CD4-positive, alpha-beta T cell treated with Interleukin-12 subunit alpha and Interleukin-12 subunit beta, for 1 hour (primary cell): ENCODE measurements around the gene STOM.
"Not testable (repeated sequence)": the region's sequence is repeated elsewhere in the genome, so short reads cannot be mapped to it uniquely, and the experiment has no call there.

Experiments used
- DNase-seq: peaks from one replicate; pipeline ENCODE4 v3.0.0-alpha.2; 2020

The STOM gene

DNA sequence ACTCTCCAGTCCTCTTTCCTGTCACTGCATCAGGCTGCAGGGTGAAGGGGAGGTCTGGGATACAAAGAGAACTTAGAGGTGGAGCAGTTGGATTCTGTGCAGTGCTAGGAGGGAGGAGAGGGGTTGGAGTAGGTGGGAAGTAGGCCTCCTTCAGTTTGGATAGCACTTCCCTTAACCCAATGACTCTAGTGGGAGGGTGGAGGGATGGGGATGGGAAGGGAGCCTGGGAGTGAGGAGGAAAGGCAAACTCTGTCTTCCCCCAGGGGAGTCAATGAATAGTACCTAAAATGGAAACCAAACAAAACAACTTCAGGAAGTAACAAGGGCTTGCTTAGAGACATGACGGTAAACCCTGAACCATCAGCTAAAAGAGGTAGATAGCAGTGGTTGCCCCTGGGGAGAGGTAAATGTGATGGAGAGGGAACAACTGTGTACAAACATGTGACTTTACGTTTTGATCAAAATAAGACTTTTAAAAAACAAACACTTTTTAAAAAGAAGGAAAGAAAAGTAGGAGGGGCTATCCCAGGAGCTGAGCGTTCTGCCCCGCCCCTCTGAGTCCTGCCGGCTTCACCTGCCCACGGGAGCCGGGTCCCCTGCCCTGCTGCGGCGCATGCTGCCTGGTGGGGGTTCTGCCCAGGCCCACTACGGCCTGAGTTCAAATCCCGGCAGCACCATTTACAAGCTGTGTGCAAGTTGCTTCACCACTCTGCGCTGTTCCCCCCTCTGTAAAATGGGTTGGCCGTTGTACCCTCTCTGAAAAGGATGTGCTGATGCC is 71.2 kb downstream of the STOM start:
- no peak for DNase-seq

DNA sequence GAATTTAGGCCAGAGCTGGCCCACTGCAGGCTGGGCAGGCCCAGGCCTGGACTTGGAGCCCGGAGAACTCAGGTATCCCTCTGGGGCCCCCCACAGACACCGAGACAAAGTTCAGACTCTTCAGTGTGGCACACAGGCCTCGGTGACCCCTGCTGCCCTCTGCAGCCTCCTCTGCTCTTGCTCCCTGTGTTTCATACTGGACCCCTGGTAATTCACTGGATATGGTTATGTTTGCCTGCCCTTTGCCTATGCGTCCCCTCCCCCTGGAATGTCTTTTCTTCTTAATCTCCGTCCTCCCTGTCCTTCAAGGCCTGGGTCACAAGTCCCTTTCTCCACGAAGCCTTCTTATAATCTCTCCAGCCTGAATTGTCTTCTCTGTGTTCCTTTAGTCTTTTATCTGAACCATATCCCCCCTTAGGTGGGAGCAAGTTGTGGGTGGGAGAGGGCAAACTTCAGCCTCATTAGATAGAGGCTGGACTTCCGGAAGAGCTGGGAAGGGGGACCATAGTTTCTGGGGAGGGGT is 72.0 kb downstream of the STOM start:
- DNase-seq: no peak

DNA sequence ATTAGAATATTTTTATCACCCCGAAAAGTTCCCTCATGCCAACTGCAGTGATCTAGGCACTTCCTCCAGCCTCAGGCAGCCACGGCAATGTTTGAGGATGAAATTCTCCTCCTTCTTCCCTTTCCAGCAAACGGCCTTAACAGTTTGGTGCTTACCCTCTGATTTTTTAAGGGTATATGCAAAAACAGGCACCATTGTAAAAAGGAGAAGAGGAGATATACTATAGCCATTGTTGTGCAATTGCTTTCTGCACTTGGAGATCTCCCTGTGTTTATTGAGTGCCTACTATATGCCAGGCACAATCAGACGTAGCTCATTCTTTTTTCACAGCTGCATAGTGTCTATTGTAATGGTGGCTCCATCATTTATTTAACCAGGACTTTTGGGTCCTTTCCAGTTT is 72.7 kb downstream of the STOM start:
- no peak for DNase-seq

DNA sequence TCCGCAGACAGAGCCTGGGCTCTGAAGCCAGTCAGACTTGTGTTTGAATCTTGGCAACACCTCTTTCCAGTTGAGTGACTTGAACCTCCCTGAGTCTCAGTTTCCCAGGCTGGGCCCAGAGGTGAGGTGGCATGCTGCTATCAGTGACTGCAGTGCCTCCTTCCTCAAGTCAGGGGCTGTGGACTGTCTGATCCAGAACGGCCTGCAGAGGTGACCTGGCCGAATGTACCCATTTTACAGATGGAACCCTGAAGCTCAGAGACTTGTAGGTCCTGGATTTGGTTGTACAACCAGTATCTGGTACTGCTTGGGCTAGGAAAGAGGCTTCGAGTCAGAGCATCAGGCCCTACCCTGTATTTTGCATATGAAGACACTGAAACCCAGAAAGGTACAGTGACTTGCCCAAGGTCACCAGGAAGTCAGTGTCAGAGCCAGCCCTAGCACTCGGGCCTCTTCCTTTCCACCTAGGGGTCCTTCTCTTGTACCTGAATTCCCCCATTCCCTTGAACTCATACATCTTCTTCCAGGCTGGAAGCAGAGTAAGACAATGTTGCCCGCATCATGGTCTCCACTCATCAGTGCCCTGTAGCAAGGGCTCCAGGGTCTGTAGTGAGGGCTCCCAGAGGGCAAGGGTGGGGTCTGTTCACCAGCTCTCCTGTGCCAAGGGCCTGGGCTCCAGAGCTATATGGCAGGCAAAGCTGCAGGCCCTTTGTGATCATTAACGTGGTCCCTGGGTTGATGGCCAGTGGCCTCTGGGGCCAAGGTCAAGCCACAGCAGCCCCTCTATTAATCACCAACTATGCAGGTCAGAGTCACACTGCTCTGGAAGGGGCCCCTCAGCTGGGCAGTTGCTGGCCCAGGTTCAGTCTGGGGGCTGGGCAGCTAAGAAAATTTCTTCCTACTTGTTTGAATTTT is 73.6 kb downstream of the STOM start:
- DNase-seq: no peak

DNA sequence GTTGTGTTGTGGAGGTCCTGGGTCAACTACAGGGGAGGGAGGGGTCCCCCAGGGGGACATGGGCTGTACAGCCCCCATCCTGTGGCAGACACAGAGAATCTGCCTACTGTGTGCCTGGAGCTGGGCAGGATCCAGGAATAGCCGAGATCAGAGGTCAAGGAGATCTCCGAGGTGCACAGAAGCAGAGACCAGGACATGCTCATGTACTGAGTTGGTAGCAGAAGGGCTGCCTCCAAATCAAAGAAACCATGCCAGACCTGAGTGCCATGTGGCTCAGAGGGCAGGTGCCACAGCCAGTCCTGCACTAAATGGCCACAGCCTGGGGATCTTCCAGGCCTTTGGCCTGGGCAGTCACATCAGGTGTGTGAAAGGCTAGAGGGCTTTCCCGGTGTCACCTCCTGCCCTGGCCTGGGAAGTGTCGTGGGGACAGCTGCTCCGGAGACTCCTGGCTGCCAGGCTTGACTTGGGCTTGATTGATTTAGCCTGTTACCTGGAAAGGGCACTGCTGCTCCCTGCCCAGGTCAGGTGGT is 74.3 kb downstream of the STOM start:
- no peak for DNase-seq

DNA sequence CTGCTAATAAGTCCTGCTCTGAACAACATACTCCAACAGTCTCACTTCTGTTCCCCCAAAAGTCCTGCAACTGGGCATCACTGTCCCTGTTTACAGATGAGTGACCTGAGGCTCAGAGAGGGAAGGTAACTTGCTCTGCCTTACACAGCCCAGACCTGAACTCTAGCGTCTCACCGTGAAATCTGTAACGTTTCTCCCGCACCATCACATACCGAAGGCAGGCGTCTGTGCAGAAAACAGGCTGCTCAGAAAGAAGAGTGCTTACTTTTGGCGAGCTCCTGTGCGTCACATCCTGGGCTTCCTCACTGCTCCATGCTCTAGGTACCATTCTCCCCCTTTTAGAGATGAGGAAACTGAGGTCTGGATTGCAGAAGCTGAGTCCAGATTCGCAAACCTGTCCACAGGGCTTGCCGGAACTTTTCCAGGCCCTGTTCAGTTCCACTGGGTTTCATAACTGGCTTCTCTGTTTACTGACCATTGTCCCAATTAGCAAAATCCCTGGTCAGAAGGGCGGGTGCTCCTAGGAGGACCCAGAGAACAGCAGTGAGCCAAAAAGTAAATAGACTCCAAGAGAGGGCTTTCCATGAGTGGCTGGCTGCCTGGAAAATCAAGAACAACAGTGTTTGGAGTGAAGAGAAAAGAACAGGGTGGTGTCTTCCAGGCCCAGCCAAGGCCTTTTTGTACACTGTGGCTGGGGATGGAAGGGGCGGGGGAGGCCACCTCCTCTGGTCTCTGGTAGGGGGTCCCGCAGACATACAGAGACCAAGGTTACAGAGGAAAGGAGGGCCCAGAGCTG is 75.0 kb downstream of the STOM start:
- no peak for DNase-seq

DNA sequence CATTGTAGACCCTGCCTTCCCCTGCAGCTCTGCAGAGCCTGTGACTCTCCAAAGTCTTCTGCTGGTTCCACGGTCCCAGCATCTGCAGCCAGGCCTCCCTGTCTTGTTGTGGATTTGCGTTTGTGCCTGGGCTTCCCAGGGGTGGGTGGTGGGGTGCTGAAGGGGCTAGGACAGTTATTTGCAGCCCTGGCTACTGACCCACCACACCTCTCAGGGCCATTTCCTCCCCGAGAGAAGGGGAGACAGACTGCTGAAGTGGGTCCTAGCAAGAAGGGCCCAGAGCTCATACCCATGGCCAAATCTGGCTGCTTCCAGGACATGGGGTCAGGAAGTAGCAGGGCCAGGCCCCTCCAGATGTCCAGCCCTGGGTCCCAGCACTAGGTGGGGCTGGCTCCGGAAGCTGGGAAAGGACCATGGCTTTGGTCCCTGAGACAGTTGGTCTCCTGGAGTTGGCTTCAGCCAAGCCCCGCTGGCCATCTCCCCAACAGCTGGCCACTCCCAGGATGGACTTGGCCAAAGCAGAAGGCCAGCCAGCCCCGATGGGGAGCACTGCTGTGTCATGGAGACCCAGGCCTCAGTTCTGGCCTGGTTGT is 75.8 kb downstream of the STOM start:
- DNase-seq: no peak

DNA sequence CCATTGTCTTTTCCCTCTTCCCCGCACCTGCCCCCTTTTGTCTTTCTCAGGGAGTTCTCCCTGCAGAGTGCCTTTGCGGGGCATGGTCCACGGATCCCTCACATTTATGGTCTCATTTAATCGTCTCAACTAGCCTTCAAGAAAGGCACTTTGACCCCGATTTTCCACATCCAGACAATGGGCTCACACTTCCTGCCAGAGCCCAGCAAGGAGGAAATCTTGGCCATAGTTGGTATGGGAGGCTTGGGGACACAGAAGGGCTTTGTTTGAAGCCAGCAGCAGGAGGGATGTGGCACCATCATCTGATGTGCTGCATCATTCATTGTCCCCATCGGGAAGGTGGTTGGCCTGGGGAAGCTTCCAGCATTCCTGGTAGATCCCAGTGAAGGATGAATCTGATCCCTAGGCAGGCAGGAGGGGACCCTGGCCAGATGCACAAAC is 77.2 kb downstream of the STOM start:
- no peak for DNase-seq

DNA sequence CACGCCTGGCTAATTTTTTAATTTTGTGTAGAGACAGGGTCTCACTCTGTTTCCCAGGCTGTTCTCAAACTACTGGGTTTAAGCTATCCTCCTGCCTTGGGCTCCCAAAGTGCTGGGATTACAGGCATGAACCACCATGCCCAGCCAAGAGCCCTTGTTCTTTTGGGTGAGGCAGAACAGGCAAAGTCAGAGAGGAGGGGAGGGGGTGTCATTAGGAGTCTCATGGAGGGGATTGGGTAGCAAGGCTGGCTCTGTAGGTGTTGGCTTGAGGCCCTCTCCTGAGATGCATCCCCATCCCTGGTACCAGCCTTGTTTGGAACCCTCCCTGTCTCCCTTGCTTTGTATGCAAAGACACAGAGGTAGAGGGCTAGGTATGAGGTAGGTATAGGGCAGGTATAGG is 78.0 kb downstream of the STOM start:
- no peak for DNase-seq

DNA sequence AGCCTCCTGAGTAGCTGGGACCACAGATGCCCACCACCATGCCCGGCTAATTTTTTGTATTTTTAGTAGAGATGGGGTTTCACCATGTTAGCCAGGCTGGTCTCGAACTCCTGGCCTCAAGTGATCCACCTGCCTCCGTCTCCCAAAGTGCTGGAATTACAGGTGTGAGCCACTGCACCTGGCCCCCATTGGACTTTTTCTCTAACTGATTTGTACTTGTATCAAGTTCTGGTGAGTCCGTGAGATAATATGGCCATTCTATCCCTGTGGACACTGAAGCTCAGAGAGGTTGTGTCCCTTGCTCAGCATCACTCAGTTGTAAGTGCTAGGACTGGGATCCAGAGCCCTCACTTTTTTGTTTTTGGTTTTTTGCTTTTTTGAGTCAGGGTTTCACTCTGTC is 78.5 kb downstream of the STOM start:
- DNase-seq: not testable (repeated sequence)

DNA sequence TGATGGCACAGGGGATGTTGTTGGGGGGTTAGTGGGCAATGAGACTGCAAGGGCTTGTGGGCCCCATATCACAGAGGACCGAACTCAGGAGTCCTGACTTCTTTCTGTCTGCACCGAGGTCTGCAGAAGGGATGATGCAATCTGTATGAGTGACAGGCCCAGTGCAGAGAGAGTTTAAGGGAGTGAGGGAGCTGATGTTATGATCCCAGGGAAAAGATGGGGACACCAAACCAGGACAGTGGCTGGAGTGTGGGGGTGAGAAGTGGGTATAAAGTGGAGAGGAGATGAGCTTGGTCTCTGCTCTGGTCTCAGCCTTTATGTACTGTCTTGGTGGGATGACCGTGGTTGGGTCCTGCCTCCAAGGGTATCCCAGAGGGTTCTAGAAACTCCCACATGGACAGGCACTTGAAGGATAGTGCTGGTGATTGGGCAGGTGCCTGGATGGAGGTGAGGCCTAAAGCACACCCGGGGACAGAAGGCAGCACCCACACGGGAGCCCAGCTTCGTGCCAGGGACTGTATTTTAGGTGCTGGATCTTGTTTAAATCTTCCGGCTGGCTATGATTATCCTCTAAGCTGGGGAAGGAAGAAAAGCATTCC is 80.2 kb downstream of the STOM start:
- no peak for DNase-seq

DNA sequence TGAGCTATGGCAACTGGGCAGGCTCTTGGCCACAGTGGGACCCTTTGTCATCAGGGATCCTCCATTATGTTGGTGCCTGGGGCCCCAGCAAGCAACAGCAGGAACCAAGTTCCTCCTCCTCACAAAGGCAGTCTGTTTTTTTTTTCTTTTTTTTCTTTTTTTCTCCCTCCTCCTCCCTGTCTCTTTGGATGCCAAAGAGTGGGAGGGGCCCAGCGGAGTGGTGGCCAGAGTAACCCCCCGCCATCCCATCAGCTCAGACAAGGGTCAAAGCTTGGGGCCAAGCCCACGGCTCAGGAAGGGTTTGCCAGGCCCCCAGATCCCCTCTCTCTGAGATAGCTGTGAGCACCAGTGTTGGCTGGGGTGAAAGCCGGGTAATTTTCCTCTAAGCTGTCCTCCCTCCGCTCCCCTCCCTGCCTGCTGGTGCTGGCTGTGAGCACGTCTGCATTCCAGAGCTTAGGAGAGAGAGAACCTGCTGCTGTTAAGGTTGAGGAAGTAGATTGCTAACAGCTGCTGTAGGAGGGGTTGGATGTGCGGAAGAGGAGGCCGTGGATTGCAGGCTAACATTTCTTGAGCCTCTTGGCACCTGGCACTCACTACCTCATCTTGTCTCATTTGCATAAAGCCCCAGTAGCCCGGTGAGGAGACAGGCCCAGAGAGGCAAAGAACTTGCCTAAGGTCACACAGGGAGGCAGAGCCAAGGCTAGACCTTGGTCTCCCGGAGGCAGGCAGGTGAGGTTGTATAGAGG is 80.9 kb downstream of the STOM start:
- no peak for DNase-seq
